Activated naive CD8-positive, alpha-beta T cell treated with anti-CD3 and anti-CD28 coated beads for 36 hours (primary cell): ENCODE data around the gene EMILIN1. TPM values are rescaled to one million over a fixed set of nuclear protein-coding genes. Genes with fewer than 3 reads are reported as not detected.
A peak's percentile ranks its signal among the peaks of the same experiment; 100 is the strongest.

ENCODE experiments used
- DNase-seq: peaks from one replicate; pipeline ENCODE4 v3.0.0; 2021
- H3K27ac Mint-ChIP-seq: one replicate; pipeline ENCODE4 v1.8.0; 2022; ENCODE audit warnings: mild to moderate bottlenecking, moderate library complexity, mixed read lengths
- H3K27me3 Mint-ChIP-seq: one replicate; pipeline ENCODE4 v1.8.0; 2022; ENCODE audit warnings: mild to moderate bottlenecking, mixed read lengths
- H3K36me3 Mint-ChIP-seq: one replicate; pipeline ENCODE4 v1.8.0; 2021; ENCODE audit warnings: mild to moderate bottlenecking, mixed read lengths
- H3K4me1 Mint-ChIP-seq: one replicate; pipeline ENCODE4 v1.8.0; 2021; ENCODE audit warnings: mixed read lengths
- H3K4me3 Mint-ChIP-seq: one replicate; pipeline ENCODE4 v1.8.0; 2022; ENCODE audit warnings: mild to moderate bottlenecking, moderate library complexity, mixed read lengths
- H3K9me3 Mint-ChIP-seq: one replicate; pipeline ENCODE4 v1.8.0; 2022; ENCODE audit warnings: mixed read lengths
- total RNA-seq, 2 experiments: library from RNA; stranded (reverse); gene quantifications; one replicate each; pipeline ENCODE4 v1.2.3, GENCODE V29; 2021

The EMILIN1 gene
- total RNA-seq, 2 experiments from 2014 or later: 0.62 to 0.76 TPM

- Mint-ChIP-seq H3K36me3 (no peaks in the 10 kb centered on the region), H3K27me3 (no peaks in the 10 kb centered on the region), H3K4me3 (no peak overlapping the region), H3K9me3 (no peaks in the 10 kb centered on the region), H3K27ac (no peak overlapping the region), H3K4me1 (peaks cover 31% of the 10 kb centered on the region)
- DNase-seq: no peak
These were observed 4.5 kb downstream of the EMILIN1 start for GRCh38 chr2:27082773-27083409.

GRCh38 chr2:27083410-27084296 is 5.2 kb downstream of the EMILIN1 start:
- peaks cover 31% of the 10 kb centered on the region for H3K4me1 Mint-ChIP-seq

GRCh38 chr2:27084297-27085061 is 6.1 kb downstream of the EMILIN1 start:
- Mint-ChIP-seq H3K4me1 (peaks cover 31% of the 10 kb centered on the region), H3K27me3 (no peaks in the 10 kb centered on the region), H3K4me3 (no peak overlapping the region), H3K27ac (no peak overlapping the region), H3K36me3 (no peaks in the 10 kb centered on the region), H3K9me3 (no peaks in the 10 kb centered on the region)
- DNase-seq: no peak

More at GRCh38 chr2:27083410-27084296, 5.2 kb downstream of the EMILIN1 start:
- no peaks in the 10 kb centered on the region for H3K9me3 Mint-ChIP-seq
- DNase-seq: no peak
- no peak overlapping the region for H3K27ac Mint-ChIP-seq
- no peaks in the 10 kb centered on the region for H3K27me3 Mint-ChIP-seq
- no peak overlapping the region for H3K4me3 Mint-ChIP-seq
- no peaks in the 10 kb centered on the region for H3K36me3 Mint-ChIP-seq

GRCh38 chr2:27085062-27085672 is 6.8 kb downstream of the EMILIN1 start:
- Mint-ChIP-seq H3K4me1 (peaks cover 30% of the 10 kb centered on the region), H3K27ac (peak overlapping the region; percentile 62), H3K9me3 (no peaks in the 10 kb centered on the region), H3K4me3 (peak overlapping the region; percentile 85), H3K27me3 (no peaks in the 10 kb centered on the region), H3K36me3 (no peaks in the 10 kb centered on the region)
- no peak for DNase-seq

GRCh38 chr2:27085673-27086089 is 7.3 kb downstream of the EMILIN1 start:
- H3K36me3 Mint-ChIP-seq: no peaks in the 10 kb centered on the region
- H3K4me1 Mint-ChIP-seq: peaks cover 27% of the 10 kb centered on the region
- no peaks in the 10 kb centered on the region for H3K27me3 Mint-ChIP-seq
- H3K27ac Mint-ChIP-seq: peak overlapping the region; percentile 62
- DNase-seq: peak; percentile 48
- peak overlapping the region; percentile 85 for H3K4me3 Mint-ChIP-seq
- H3K9me3 Mint-ChIP-seq: no peaks in the 10 kb centered on the region

- peak overlapping the region; percentile 85 for H3K4me3 Mint-ChIP-seq
- no peaks in the 10 kb centered on the region for H3K9me3 Mint-ChIP-seq
- H3K27ac Mint-ChIP-seq: peak overlapping the region; percentile 83
- no peaks in the 10 kb centered on the region for H3K27me3 Mint-ChIP-seq
- peak; percentile 100 for DNase-seq
- no peaks in the 10 kb centered on the region for H3K36me3 Mint-ChIP-seq
- H3K4me1 Mint-ChIP-seq: peaks cover 22% of the 10 kb centered on the region
These were observed 7.8 kb downstream of the EMILIN1 start for GRCh38 chr2:27086090-27086723.

- no peak for DNase-seq
- H3K4me3 Mint-ChIP-seq: peak within 1 kb of the TSS; percentile 85
- H3K9me3 Mint-ChIP-seq: no peaks in the 10 kb centered on the region
- peaks cover 17% of the 10 kb centered on the region for H3K4me1 Mint-ChIP-seq
- no peaks in the 10 kb centered on the region for H3K36me3 Mint-ChIP-seq
- H3K27me3 Mint-ChIP-seq: no peaks in the 10 kb centered on the region
- H3K27ac Mint-ChIP-seq: peak within 1 kb of the TSS; percentile 83
These were observed 8.5 kb downstream of the EMILIN1 start, which contains the start of gene KHK for GRCh38 chr2:27086724-27087593. Gene KHK (plus strand): TSS chr2:27086772. CDS start chr2:27087260, 488 bp downstream.

- Mint-ChIP-seq H3K9me3 (no peaks in the 10 kb centered on the region), H3K27ac (no peak overlapping the region), H3K4me1 (peaks cover 17% of the 10 kb centered on the region)
These were observed 9.5 kb downstream of the EMILIN1 start for GRCh38 chr2:27087823-27088410.

GRCh38 chr2:27088634-27089033 is 10.2 kb downstream of the EMILIN1 start:
- DNase-seq: no peak
- Mint-ChIP-seq H3K4me3 (peak overlapping the region; percentile 45), H3K4me1 (peaks cover 17% of the 10 kb centered on the region), H3K27ac (no peak overlapping the region), H3K36me3 (no peaks in the 10 kb centered on the region), H3K27me3 (no peaks in the 10 kb centered on the region), H3K9me3 (no peaks in the 10 kb centered on the region)

More at GRCh38 chr2:27087823-27088410, 9.5 kb downstream of the EMILIN1 start:
- DNase-seq: no peak
- Mint-ChIP-seq H3K36me3 (no peaks in the 10 kb centered on the region), H3K27me3 (no peaks in the 10 kb centered on the region), H3K4me3 (peak overlapping the region; percentile 45)

- Mint-ChIP-seq H3K4me1 (peaks cover 17% of the 10 kb centered on the region), H3K9me3 (no peaks in the 10 kb centered on the region), H3K36me3 (no peaks in the 10 kb centered on the region), H3K27me3 (no peaks in the 10 kb centered on the region), H3K27ac (no peak overlapping the region), H3K4me3 (no peak overlapping the region)
- no peak for DNase-seq
These were observed 10.9 kb downstream of the EMILIN1 start for GRCh38 chr2:27089111-27089954.

GRCh38 chr2:27091746-27092695 is 13.6 kb downstream of the EMILIN1 start:
- H3K36me3 Mint-ChIP-seq: no peaks in the 10 kb centered on the region
- no peaks in the 10 kb centered on the region for H3K9me3 Mint-ChIP-seq
- no peak overlapping the region for H3K27ac Mint-ChIP-seq
- DNase-seq: no peak
- H3K27me3 Mint-ChIP-seq: no peaks in the 10 kb centered on the region
- H3K4me3 Mint-ChIP-seq: no peak overlapping the region
- H3K4me1 Mint-ChIP-seq: peaks cover 20% of the 10 kb centered on the region
